Cortex of kidney (tissue), 1 donor: ENCODE data around the gene ME1.

ENCODE experiments used
- DNase-seq: peaks from one replicate; lab custom pipeline; 2025; lab: John Stamatoyannopoulos, UW

ME1 gene

DNA sequence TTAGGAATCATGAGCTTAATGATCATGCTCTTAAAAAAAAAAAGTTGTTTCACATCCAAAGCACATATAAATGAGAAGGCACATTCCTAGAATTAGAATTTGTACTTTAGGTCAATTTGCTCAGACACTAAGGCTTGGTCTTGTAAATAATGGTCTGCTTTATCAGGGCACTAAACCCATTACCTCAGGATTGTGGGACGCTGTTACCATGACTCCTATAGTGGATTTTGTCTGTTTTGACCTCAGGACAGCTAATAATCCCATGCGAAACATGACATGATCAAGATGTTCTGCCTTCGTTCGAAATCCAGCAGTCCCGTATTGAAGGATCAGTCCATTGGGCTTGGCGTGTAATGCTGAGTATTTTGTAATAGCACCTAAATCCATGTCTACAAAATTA is 240.2 kb downstream of the ME1 start:
- no peak for DNase-seq

DNA sequence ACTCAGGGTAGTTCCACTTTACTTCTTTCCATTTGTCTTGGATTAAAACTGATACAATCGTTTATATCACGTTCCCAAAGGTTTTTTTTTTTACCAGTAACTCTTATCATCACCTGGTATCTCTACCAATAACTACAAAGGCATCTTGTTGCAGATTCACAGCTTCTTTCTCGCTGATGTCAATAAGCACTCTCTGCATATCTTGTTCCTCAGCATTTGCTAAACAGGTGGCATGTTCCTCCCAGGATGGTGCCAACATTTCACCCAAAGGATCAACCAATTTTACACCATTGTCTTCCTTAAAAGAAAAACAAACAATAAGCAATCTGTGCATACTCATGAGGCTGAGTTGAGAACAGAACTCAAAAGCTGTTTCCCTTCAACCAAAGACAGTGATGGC is 242.3 kb downstream of the ME1 start:
- DNase-seq, result no peak

DNA sequence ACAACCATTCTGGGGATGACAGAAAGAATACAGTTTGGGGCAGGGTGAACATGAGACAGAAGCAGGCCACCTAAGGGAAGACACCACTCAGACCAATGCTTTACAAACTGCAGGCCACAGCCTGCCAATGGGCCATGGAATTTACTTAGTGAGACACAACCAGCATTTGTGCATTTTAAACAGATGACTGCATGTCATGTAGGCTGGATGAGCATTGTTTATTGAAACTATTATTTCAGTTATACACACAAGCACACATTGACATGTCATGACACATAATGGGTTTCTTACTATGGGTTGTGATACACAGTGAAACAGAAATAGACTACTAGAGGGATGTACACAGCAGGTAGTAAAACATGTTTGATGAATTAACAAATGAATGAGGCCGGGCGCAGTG is 245.8 kb downstream of the ME1 start:
- DNase-seq, result no peak

DNA sequence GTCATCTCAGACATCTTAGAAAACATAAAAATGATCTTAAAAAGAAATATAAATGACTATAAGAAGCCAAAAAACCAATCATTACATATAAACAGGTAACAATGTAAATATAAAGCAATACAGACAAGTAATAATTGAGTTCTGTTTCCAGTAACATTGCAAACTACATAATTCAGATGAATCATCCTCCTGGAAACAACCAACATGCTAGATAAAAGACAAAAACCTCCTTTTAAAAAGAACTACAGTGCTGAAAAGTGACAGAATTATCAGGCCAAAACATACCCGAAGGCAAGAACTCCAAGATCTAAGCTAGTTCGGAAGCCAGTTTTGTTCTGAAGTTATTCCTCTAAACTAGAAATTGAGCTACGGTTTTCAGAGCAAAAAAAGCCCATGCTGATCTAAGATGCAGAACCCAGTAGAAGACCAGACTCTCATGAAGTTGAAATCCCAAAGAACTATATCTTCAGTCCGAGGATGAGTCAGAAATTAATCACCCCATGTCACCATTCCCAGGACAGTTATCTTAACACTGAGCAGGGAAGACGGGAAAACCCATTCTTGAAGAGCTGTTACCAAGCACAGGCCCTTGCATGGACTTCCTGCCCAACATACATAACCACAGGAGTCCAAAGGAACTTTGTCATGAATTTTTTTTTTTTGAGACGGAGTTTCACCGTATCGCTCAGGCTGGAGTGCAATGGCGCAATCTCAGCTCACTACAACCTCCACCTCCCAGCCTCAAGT is 247.6 kb downstream of the ME1 start:
- DNase-seq, result no peak

DNA sequence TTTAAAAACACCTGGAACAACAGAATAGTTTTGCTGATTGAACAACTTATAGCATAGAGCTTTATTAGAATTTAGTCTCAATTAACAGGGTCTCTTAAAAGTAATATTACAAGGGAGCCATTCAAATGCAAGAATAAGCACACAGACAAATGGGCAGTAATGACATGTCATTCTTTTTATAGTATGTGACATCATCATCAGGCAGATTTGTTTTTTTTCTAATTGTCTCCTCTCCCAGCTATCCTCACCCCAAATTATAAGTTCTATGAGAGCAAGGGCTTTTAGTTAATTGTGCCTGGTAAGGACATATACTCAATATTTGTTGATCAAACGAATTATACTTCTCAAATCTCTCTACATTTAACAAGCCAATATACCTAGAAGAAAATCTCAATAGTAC is 248.7 kb downstream of the ME1 start:
- DNase-seq, result no peak

DNA sequence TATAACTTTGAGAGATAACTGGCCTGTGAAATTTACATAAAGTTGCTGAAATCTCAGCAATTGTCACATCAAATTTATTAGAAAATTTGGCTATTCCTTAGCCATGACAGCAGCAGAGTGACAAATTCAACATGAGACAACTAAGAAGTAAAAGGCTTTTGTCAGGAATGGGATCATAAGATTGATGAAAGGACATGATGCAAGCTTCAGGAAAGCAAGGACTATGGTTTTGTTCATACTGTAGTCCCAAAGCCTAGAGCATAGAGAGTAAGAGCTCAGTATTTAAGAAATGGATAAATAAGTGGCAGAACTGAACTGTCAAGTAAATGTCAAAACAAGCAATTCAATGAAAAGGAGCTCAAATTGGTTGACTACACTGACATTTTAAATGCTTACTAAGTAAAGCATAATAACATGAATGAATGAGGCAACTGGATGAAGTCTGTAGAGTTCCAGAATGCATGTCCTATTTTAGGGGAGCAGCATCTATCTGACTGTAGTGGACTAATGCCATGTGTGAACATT is 250.4 kb downstream of the ME1 start:
- DNase-seq, result no peak

DNA sequence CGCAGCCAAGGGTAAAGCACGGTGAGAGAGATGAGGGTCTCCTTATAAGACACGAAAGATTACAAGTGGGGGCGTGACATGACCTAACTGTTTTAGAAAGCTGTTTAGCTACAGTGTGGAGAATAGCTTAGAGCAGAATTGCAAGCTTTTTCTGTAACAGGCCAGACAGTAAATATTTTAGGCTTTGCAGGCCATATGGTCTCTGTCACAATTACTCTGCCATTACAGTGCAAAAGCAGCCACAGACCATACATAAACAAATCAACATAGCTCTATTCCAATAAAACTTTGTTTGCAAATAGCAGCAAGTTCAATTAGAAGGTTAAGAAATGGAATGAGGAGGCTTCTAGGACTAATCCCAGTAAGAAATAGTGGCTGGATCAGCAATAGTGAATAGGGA is 254.6 kb downstream of the ME1 start:
- no peak for DNase-seq

DNA sequence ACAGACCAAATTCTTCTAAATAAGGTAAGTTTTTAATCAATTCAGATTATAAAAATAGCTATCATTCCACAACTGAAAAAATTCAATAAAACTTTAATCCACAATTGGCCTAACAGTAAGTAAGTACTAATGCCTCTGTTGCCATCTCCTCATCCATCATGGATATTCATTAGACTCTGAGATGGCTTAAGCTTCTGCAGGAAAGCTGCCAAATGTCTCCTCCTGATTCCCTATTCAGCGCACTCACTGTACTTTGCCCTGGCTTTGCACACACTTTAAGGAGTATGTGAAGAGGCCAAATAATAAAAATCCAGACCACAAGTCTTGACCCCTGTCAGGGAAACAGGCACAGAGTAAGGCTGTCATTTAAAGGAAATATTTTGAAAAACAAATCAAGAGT is 261.3 kb downstream of the ME1 start:
- no peak for DNase-seq

DNA sequence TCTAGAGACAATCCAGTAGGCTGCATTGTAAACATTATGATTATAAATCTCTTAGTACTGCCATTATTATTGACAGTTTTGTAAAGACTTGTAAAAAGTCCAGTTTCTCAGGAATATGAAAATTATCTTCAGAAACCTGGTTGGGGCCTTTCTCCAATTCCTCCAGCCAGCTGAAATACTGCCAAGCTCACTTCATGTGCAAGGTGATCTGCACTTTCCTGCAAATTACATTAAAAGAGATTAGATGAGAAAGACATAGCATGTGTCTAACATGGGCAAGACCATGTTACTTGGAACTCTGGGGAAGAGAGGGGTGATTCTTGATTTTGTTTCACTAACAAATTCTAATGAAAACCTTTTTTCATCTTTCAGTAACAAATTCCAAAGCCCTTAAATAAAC is 261.7 kb downstream of the ME1 start:
- no peak for DNase-seq

DNA sequence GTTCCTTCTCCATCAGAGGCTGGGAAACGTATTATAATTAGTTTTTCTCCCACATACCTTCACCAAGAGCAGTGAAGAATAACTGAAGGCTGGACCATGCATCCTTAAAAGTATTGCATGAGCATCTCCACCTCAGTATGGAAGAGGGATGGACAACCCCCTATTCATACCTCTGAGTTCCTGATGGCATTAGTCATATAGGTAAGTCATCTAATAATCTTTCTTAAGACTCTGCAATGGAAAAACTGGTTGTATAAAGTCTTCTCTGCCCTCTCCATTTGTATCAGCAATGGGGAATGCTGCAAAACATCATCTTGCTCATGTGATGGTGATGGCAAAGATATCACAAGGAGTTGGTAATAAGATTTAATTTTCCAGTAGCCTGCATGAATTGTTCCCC is 262.3 kb downstream of the ME1 start:
- DNase-seq, result no peak

DNA sequence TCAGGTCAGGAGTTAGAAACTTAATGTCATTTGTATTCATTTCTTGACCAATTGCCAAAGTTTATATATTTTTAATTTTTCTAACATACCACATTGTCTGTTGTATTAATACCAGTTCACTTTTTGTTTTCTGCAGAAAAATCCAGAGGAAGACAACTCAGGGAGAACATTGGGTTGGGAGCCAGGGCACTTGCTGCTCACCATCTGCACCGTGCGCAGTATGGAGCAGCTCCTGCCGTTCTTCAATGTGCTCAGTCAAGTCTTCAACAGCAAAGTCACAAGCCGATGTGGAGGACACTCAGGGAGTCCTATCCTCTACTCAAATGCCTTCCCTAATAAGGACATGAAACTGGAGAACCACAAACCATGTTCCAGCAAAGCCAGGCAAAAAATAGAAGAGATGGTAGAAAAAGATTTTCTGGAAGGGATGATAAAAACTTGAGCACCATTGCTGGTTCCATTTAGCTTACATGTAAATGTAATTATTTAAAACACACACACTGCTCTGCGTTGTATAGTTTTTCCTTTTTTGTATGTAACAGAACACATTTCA is 263.0 kb downstream of the ME1 start:
- no peak for DNase-seq
